GM10248 (cell line): ENCODE measurements around the gene ACOX1.

ENCODE experiments used
- CTCF ChIA-PET: fragments of 300-600 bp; sonication (Branson Sonifier 250); formaldehyde crosslinking; extraction: SDS; loops from one replicate; lab custom pipeline; 2021; ENCODE audit warnings: antibody characterized with exemption; lab: Yijun Ruan, JAX
- POLR2A ChIA-PET: fragments of 350-650 bp; sonication (Branson Sonifier 250); formaldehyde crosslinking; extraction: SDS; loops from one replicate; lab custom pipeline; 2020; ENCODE audit warnings: antibody characterized with exemption; lab: Yijun Ruan, JAX
- DNase-seq: peaks from one replicate; pipeline ENCODE4 v3.0.0; 2012; ENCODE audit errors: extremely low spot score
- TF ChIP-seq, protein P1 (sequence below): IDR thresholded peaks from 2 replicates; pipeline ENCODE4 v1.5.1; 2012; ENCODE audit warnings: mild to moderate bottlenecking, low read depth; ENCODE audit errors: extremely low read depth, missing control alignments, control extremely low read depth

Gene ACOX1

DNA sequence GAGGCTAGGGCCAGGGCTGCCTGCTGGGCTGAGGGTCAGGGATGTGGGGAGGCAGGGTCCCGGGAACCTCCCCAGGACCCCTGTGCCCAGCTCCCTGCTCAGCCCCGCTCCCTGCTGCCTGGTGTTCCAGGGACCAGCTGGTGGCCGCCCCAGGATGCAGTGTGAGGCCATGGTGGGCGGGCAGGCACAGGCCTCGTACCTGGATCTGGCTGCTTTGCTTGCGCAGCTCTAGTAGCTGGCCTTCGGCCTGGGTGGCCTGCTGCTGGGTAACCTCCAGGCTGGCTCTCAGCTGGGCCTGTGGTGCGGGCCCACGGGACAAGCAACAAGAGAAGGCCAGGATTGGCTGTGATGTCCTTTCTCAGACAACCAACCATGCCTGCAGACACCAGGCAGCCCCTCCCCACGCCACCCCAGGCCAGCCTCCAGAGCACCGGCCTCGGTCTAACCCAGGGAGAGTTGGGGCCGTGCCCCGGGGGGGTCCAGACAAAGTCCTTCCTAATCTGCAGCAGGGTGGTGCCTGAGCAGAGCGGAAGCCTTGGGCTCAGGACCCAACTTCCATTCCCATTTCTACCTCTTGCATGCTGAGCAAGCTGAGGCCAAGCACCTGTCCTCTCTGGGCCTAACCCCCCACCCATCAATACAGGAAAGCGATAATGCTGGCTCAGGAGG lies 86.3 kb downstream of the ACOX1 start:
- DNase-seq: no peak
- TF ChIP-seq, protein P1, sequence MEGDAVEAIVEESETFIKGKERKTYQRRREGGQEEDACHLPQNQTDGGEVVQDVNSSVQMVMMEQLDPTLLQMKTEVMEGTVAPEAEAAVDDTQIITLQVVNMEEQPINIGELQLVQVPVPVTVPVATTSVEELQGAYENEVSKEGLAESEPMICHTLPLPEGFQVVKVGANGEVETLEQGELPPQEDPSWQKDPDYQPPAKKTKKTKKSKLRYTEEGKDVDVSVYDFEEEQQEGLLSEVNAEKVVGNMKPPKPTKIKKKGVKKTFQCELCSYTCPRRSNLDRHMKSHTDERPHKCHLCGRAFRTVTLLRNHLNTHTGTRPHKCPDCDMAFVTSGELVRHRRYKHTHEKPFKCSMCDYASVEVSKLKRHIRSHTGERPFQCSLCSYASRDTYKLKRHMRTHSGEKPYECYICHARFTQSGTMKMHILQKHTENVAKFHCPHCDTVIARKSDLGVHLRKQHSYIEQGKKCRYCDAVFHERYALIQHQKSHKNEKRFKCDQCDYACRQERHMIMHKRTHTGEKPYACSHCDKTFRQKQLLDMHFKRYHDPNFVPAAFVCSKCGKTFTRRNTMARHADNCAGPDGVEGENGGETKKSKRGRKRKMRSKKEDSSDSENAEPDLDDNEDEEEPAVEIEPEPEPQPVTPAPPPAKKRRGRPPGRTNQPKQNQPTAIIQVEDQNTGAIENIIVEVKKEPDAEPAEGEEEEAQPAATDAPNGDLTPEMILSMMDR: no peak
- ChIA-PET POLR2A (no interaction called here), CTCF (interaction anchor here (1.1 to 5.1 kb wide), 5 partner anchors 13 to 139 kb away, joined by 3 to 30 read pairs (median 6); partner anchors contain the start of gene MRPL38)

DNA sequence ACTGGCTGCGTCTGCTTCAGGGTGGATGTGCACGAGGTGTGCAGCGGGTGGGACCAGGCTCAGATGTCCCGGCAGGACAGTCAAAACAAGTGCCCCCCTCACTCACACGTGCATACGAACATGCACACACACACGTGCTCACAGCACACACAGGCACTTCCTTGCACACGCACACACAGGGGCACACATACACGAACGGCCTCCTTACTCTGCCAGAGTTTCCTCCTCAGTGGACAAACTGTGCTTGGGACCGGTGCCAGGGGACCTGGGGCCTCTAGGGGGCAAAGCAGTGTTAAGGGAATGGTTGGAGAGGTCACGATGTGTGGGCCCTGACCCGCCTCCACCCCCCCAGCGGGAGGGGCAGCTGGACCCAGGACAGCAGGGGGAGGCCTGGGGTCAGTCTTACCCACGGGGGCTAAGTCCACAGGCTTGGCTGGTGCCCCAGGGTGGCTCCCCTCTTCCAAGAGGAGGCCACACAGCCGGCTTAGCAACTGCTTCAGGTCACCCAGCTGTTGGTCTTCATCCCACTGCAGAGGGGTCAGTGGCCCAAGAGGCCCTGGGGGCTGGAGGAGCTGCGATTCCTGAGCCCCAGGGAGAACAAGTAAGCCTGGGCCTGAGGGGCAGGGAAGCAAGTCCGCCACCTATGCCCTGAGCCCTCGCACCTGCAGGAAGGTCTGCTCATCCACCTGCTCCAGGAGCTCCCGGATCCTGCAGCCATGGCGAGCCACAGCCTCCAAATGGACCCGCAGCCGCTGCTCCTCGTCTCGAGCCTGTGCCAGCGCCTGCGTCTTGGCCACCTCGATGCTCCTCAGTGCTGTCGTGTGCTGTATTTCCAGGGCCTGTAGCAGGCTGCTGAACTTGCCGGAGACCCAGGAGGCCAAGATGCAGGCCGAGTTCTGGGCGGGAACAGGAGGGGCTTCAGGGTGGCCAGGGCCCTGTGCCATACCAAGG lies 87.1 kb downstream of the ACOX1 start:
- TF ChIP-seq, protein P1: no peak
- CTCF ChIA-PET: interaction anchor here (1.5 kb wide), 1 partner anchor 138 kb away, joined by 4 read pairs; no protein-coding TSS in a partner anchor
- POLR2A ChIA-PET: no interaction called here
- no peak for DNase-seq
